NCI-H2227 (cell line): ENCODE results near the gene ALDH16A1.
"Not testable (repeated sequence)": the region's sequence is repeated elsewhere in the genome, so short reads cannot be mapped to it uniquely, and the experiment has no call there.

Source experiments
- DNase-seq: peaks from one replicate; lab custom pipeline; 2025; ENCODE audit not compliant: unreplicated experiment; lab: John Stamatoyannopoulos, UW

ALDH16A1 gene

GRCh38 chr19:49461656-49462055 lies 8.6 kb downstream of the ALDH16A1 start:
- no peak for DNase-seq

DNA sequence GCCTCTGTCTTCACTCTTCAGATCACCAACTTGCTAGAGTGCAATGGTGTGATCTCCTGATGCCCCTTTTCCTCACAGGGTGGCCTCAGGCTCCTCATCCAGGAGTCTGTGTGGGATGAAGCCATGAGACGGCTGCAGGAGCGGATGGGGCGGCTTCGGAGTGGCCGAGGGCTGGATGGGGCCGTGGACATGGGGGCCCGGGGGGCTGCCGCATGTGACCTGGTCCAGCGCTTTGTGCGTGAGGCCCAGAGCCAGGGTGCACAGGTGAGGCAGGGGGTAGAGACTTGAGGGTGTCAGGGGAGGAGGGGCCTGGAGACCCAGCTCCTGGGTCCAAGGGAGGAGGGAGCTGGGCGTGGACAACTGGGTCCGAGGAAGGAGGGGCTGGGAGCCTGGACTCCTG lies 9.5 kb downstream of the ALDH16A1 start:
- no peak for DNase-seq

- no peak for DNase-seq
Observed at GRCh38 chr19:49463960-49464740, 11.1 kb downstream of the ALDH16A1 start.

GRCh38 chr19:49465371-49465770 lies 12.3 kb downstream of the ALDH16A1 start:
- no peak for DNase-seq

DNA sequence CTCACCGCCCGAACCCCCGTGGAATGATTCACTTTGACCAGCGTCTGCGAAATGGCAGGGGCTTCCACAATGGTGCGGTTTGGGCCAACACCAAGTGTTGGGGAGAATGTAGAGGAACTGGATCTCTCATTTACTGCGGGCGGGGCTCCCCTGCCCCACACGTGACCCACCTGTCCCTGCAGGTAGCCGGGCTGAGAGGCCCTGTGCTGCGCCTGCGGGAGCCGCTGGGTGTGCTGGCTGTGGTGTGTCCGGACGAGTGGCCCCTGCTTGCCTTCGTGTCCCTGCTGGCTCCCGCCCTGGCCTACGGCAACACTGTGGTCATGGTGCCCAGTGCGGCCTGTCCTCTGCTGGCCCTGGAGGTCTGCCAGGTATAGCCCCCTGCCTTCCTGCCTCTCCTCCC lies 15.2 kb downstream of the ALDH16A1 start:
- no peak for DNase-seq

- DNase-seq, result peak; percentile 10
Observed at GRCh38 chr19:49468746-49469447, 15.9 kb downstream of the ALDH16A1 start.

GRCh38 chr19:49469828-49470614 lies 17.0 kb downstream of the ALDH16A1 start:
- no peak for DNase-seq

- no peak for DNase-seq
Observed at GRCh38 chr19:49470615-49470978, 17.6 kb downstream of the ALDH16A1 start.

DNA sequence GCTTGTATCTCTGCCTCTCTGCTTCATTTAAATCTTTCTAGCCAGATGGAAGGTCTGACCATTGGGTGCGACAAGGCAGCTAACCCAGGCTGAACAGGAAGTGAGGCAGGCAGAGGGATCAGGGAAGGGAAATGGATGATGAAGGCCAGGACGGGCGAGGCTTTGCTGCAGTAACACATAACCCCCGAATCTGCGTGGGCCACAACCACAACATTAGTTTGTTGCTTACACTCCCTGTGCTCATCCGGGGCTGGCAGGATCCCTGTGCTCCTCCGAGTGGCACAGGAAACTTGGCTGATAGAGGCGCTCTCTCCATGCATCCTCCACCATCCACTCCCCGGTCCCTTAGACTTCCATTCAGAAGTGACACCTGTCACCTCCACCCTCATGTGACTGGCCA lies 19.9 kb downstream of the ALDH16A1 start:
- DNase-seq, result no peak

- not testable (repeated sequence) for DNase-seq
Observed at GRCh38 chr19:49473501-49473867, 20.5 kb downstream of the ALDH16A1 start.

- peak; percentile 54 for DNase-seq
Observed at GRCh38 chr19:49473868-49474541, 21.0 kb downstream of the ALDH16A1 start, which contains the start of gene FLT3LG. Gene FLT3LG, plus strand, starts transcription at chr19:49474215. Its CDS starts 425 bp downstream, at chr19:49474640.

- no peak for DNase-seq
Observed at GRCh38 chr19:49474542-49474924, 21.5 kb downstream of the ALDH16A1 start.

- DNase-seq, result no peak
Observed at GRCh38 chr19:49475191-49475917, 22.3 kb downstream of the ALDH16A1 start.

- DNase-seq, result peak; percentile 46
Observed at GRCh38 chr19:49475995-49476880, 23.2 kb downstream of the ALDH16A1 start.

DNA sequence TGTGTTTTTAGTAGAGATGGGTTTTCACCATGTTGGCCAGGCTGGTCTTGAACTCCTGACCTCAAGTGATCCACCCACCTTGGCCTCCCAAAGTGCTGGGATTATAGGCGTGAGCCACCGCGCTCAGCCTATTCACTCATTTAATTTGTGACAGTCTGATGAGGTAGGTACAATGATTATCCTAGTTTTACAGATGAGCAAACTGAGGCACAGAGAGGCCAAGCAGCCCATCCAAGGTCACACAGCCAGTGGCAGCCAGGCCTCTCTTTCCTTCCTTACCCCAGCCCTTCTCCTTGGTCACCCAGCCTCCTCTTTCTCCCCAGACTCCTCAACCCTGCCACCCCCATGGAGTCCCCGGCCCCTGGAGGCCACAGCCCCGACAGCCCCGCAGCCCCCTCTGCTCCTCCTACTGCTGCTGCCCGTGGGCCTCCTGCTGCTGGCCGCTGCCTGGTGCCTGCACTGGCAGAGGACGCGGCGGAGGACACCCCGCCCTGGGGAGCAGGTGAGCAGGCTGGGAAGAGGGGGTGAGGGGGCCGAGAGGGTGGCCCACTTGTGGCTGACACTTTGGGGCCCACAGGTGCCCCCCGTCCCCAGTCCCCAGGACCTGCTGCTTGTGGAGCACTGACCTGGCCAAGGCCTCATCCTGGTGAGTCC lies 27.1 kb downstream of the ALDH16A1 start:
- DNase-seq, result no peak

DNA sequence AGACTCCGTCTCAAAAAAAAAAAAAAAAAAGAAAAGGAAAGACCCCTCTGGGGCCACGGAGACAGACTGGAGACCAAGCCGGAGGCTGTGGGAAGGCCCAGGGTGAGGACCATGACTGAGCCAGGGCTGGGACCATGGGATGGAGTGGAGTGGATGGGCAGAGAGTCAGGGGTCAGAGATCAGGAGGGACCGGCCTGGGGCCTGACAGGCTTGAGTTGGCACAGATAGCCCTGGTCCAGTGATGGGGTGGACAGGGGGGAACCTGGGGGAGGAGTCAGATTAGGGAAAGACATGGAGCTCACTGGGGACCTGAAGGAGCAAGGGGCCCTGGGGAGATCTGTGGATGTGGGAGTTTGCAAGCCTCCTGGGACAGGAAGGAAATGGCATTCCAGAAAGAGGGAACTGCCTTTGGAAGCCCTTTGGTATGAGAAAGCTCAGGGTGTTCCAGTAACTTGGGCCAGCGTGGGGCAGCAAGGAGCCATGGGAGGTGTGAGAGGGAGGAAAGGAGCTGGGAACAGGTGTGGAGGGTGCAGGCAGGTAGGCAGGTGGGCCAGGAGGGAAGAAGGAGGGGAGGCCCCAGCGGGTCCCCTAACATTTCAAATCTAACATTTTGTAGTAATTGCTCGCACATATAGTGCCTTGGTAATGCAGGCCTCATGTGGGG lies 28.1 kb downstream of the ALDH16A1 start:
- no peak for DNase-seq

DNA sequence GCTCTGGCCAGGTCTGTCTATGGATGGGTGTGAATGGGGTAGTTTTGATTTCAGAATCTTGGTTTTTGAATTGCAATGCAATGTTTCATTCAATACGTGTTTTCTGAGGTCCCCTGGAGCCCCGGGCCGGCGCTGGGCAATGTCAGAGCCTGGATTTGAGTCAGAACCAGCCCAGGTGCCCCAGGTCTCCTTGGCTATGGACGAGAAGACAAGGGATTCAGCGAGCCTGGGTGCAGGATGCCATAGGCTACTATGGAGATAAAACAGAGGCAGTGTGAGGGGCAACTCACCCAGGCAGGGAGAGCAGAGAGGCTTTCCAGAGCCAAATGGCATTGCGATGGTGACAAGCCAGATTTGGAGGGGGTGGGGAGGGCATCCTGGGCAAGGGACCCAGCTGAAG lies 33.2 kb downstream of the ALDH16A1 start:
- DNase-seq, result no peak

DNA sequence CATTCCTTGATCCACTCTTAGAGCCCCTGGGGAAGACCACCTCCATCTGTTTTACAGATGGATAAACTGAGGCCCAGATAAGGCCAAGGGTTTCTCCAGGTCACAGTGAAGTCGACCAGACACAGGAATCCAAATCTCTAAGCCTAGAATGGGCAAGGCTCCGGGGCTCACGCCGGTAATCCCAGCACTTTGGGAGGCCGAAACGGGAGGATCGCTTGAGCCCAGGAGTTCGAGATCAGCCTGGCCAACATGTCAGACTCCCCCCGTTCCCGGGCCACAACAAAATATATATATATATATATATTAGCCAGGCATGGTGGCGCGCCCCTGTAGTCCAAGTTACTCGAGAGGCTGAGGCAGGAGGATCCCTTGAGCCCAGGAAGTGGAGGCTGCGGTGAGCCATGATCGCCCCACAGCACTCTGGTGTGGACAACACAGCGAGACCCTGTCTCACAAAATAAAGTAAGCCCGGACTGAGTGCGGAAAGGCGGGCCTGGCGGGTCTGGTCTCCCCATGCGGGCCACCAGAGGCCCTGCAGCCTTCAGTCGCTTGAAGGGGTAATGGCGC lies 33.8 kb downstream of the ALDH16A1 start:
- DNase-seq, result no peak
